ENCODE results near the gene MYH14.
A peak's percentile ranks its signal among the peaks of the same experiment; 100 is the strongest.
"Not testable (repeated sequence)": the region's sequence is repeated elsewhere in the genome, so short reads cannot be mapped to it uniquely, and the experiment has no call there.

The MYH14 gene

GRCh38 chr19:50333235-50333736 is 129.9 kb downstream of the MYH14 start:
- DNase-seq (ENCODE audit: low spot score) = no peak

GRCh38 chr19:50333737-50334617 is 130.6 kb downstream of the MYH14 start:
- DNase-seq (ENCODE audit: low spot score) = no peak

GRCh38 chr19:50334741-50335421 is 131.5 kb downstream of the MYH14 start:
- no peak for DNase-seq (ENCODE audit: low spot score)

- not testable (repeated sequence) for DNase-seq (ENCODE audit: low spot score)
Observed at GRCh38 chr19:50337031-50337430, 133.6 kb downstream of the MYH14 start.

- DNase-seq (ENCODE audit: low spot score) = no peak
Observed at GRCh38 chr19:50340331-50340730, 136.9 kb downstream of the MYH14 start.

GRCh38 chr19:50341091-50341564 is 137.7 kb downstream of the MYH14 start:
- DNase-seq (ENCODE audit: low spot score) = no peak

- no peak for DNase-seq (ENCODE audit: low spot score)
Observed at GRCh38 chr19:50344661-50345318, 141.4 kb downstream of the MYH14 start.

GRCh38 chr19:50347089-50347581 is 143.7 kb downstream of the MYH14 start:
- not testable (repeated sequence) for DNase-seq (ENCODE audit: low spot score)

GRCh38 chr19:50349277-50350057 is 146.0 kb downstream of the MYH14 start:
- no peak for DNase-seq (ENCODE audit: low spot score)

GRCh38 chr19:50352242-50352641 is 148.8 kb downstream of the MYH14 start:
- no peak for DNase-seq (ENCODE audit: low spot score)

- not testable (repeated sequence) for DNase-seq (ENCODE audit: low spot score)
Observed at GRCh38 chr19:50353487-50353880, 150.1 kb downstream of the MYH14 start.

GRCh38 chr19:50356691-50357177 is 153.3 kb downstream of the MYH14 start:
- DNase-seq (ENCODE audit: low spot score) = no peak

GRCh38 chr19:50357178-50358100 is 154.0 kb downstream of the MYH14 start:
- peak; percentile 52 for DNase-seq (ENCODE audit: low spot score)

- no peak for DNase-seq (ENCODE audit: low spot score)
Observed at GRCh38 chr19:50358483-50359327, 155.3 kb downstream of the MYH14 start.

- no peak for DNase-seq (ENCODE audit: low spot score)
Observed at GRCh38 chr19:50359328-50359818, 156.0 kb downstream of the MYH14 start.

All from RKO (cell line).